H1 (cell line): Measurements from ENCODE around the gene PKD1. TPM values are rescaled to one million over a fixed set of nuclear protein-coding genes. Genes with fewer than 3 reads are reported as not detected.

Experiments used
- CTCF ChIA-PET: fragments of 300-600 bp; sonication (Branson Sonifier 250); formaldehyde crosslinking; loops from one replicate; lab custom pipeline; 2021; ENCODE audit not compliant: partially characterized antibody; lab: Charles Lee
- POLR2A ChIA-PET: fragments of 300-600 bp; sonication (Branson Sonifier 250); formaldehyde crosslinking; loops from one replicate; lab custom pipeline; 2021; ENCODE audit warnings: inconsistent platforms; ENCODE audit not compliant: partially characterized antibody; lab: Charles Lee
- DNase-seq, 2 experiments: peaks; one replicate each; pipeline versions ENCODE4 v3.0.0 to v3.0.0-alpha.2; 2010 to 2022; ENCODE audit warnings: low spot score in 2 of 2, low read depth in 1 of 2, mixed read lengths in 1 of 2
- FAIRE-seq: peaks from 2 replicates; lab custom pipeline; 2011; peaks lifted over from hg19 to GRCh38; lab: Jason Lieb, UNC
- H2AFZ ChIP-seq: 2 replicates; pipeline ENCODE4 v1.8.1; 2012; ENCODE audit warnings: low read length, inconsistent platforms
- H2AK5ac ChIP-seq: 2 replicates; pipeline ENCODE4 v1.6.1; 2013; ENCODE audit warnings: low read depth, low read length
- H2BK120ac ChIP-seq: replicated peaks from 2 replicates; pipeline ENCODE3; 2013; ENCODE audit warnings: low read depth, low read length, inconsistent platforms
- H2BK12ac ChIP-seq: 2 replicates; pipeline ENCODE4 v1.6.1; 2013; ENCODE audit warnings: low read depth, low read length
- H2BK15ac ChIP-seq: 2 replicates; pipeline ENCODE4 v1.6.1; 2013; ENCODE audit warnings: low read length
- H2BK20ac ChIP-seq: 2 replicates; pipeline ENCODE4 v1.6.1; 2013; ENCODE audit warnings: low read length
- H2BK5ac ChIP-seq: 2 replicates; pipeline ENCODE4 v1.6.1; 2013; ENCODE audit warnings: low read depth, low read length
- H3K14ac ChIP-seq: 2 replicates; pipeline ENCODE4 v1.6.1; 2013; ENCODE audit warnings: inconsistent platforms; ENCODE audit not compliant: insufficient read length
- H3K18ac ChIP-seq: 2 replicates; pipeline ENCODE4 v1.6.1; 2013; ENCODE audit warnings: low read length; ENCODE audit errors: extremely low read depth
- H3K23ac ChIP-seq: 2 replicates; pipeline ENCODE4 v1.6.1; 2013; ENCODE audit warnings: inconsistent platforms; ENCODE audit not compliant: insufficient read length
- H3K23me2 ChIP-seq: 2 replicates; pipeline ENCODE4 v1.6.1; 2013; ENCODE audit warnings: low read depth, low read length
- H3K27ac ChIP-seq: 2 replicates; pipeline ENCODE4 v1.6.1; 2011; ENCODE audit warnings: low read depth, low read length, inconsistent platforms
- H3K27me3 ChIP-seq, 4 experiments: replicated peaks in 1 of 4; 1 replicate in 1 of 4; 2 replicates in 3 of 4; pipeline versions ENCODE4 v1.6.1 to v1.8.1; 2011 to 2013; ENCODE audit warnings: low read length in 3 of 4, mild to moderate bottlenecking in 3 of 4, inconsistent platforms in 2 of 4, mixed read lengths in 2 of 4, moderate library complexity in 1 of 4; ENCODE audit not compliant: control insufficient read depth in 3 of 4, insufficient read depth in 3 of 4; ENCODE audit errors: extremely low read depth in 1 of 4
- H3K36me3 ChIP-seq, 4 experiments: 2 replicates each; pipeline versions ENCODE4 v1.6.1 to v1.8.1; 2011 to 2013; ENCODE audit warnings: mild to moderate bottlenecking in 4 of 4, low read length in 3 of 4, moderate library complexity in 2 of 4, control low read depth in 1 of 4, inconsistent platforms in 1 of 4; ENCODE audit not compliant: insufficient read depth in 4 of 4, control insufficient read depth in 2 of 4
- H3K4ac ChIP-seq: replicated peaks from 2 replicates; pipeline ENCODE3; 2013; ENCODE audit warnings: low read length, low read depth, mixed read lengths, inconsistent platforms; ENCODE audit not compliant: insufficient read length
- H3K4me1 ChIP-seq, 4 experiments: replicated peaks in 1 of 4; 1 replicate in 1 of 4; 2 replicates in 3 of 4; pipeline versions ENCODE4 v1.6.1 to v1.8.1; 2011 to 2013; ENCODE audit warnings: low read length in 3 of 4, inconsistent platforms in 2 of 4, mixed read lengths in 1 of 4; ENCODE audit not compliant: insufficient read depth in 4 of 4, control insufficient read depth in 3 of 4
- H3K4me2 ChIP-seq, 2 experiments: 2 replicates each; pipeline versions ENCODE4 v1.6.1 to v1.8.1; 2011 to 2013; ENCODE audit warnings: low read depth in 2 of 2, low read length in 2 of 2, control low read depth in 1 of 2, inconsistent platforms in 1 of 2, mild to moderate bottlenecking in 1 of 2; ENCODE audit not compliant: insufficient read depth in 1 of 2
- H3K4me3 ChIP-seq, 4 experiments: fragments of 200-600, 300-600 bp in 1 of 4; sonication (generic), shearing (Covaris generic), sonication (Bioruptor Twin) in 1 of 4; 2 replicates each; pipeline versions ENCODE4 v1.5.1 to v1.8.1; 2011 to 2016; ENCODE audit warnings: low read length in 4 of 4, low read depth in 3 of 4, control low read depth in 2 of 4, inconsistent platforms in 2 of 4, mild to moderate bottlenecking in 2 of 4, mixed read lengths in 1 of 4, moderate library complexity in 1 of 4; ENCODE audit not compliant: insufficient read depth in 2 of 4; ENCODE audit errors: extremely low read depth in 1 of 4
- H3K56ac ChIP-seq: replicated peaks from 2 replicates; pipeline ENCODE3; 2013; ENCODE audit warnings: low read depth, mild to moderate bottlenecking, mixed read lengths, low read length, inconsistent platforms; ENCODE audit not compliant: insufficient read length
- H3K79me1 ChIP-seq: 2 replicates; pipeline ENCODE4 v1.6.1; 2013; ENCODE audit warnings: low read depth, low read length, control low read depth
- H3K79me2 ChIP-seq, 2 experiments: 2 replicates each; pipeline versions ENCODE4 v1.6.1 to v1.8.1; 2012 to 2013; ENCODE audit warnings: low read length in 2 of 2, mild to moderate bottlenecking in 2 of 2, inconsistent platforms in 1 of 2; ENCODE audit not compliant: insufficient read depth in 2 of 2, control insufficient read depth in 1 of 2
- H3K9ac ChIP-seq, 4 experiments: replicated peaks in 1 of 4; 1 replicate in 1 of 4; 2 replicates in 3 of 4; pipeline versions ENCODE4 v1.6.1 to v1.8.1; 2011 to 2013; ENCODE audit warnings: low read depth in 3 of 4, low read length in 3 of 4, control low read depth in 2 of 4, mild to moderate bottlenecking in 2 of 4, moderate library complexity in 2 of 4, inconsistent platforms in 1 of 4; ENCODE audit errors: extremely low read depth in 1 of 4
- H3K9me3 ChIP-seq, 2 experiments: 2 replicates each; pipeline versions ENCODE4 v1.6.1 to v1.8.1; 2012 to 2013; ENCODE audit warnings: mild to moderate bottlenecking in 2 of 2, moderate library complexity in 2 of 2, control low read depth in 1 of 2, inconsistent platforms in 1 of 2, low read depth in 1 of 2, low read length in 1 of 2, mixed read lengths in 1 of 2; ENCODE audit not compliant: insufficient read depth in 2 of 2
- H4K20me1 ChIP-seq, 2 experiments: replicated peaks in 1 of 2; 2 replicates each; pipeline versions ENCODE3 to v1.8.1; 2011 to 2013; ENCODE audit warnings: inconsistent platforms in 2 of 2, low read length in 2 of 2, mild to moderate bottlenecking in 1 of 2; ENCODE audit not compliant: insufficient read depth in 2 of 2, control insufficient read depth in 1 of 2
- H4K5ac ChIP-seq: 2 replicates; pipeline ENCODE4 v1.6.1; 2013; ENCODE audit warnings: low read length, low read depth, mixed read lengths, inconsistent platforms; ENCODE audit not compliant: insufficient read length
- H4K8ac ChIP-seq: 2 replicates; pipeline ENCODE4 v1.8.0; 2013; ENCODE audit warnings: mild to moderate bottlenecking, moderate library complexity, low read length, inconsistent platforms; ENCODE audit not compliant: insufficient read depth; ENCODE audit errors: extremely low read depth
- H4K91ac ChIP-seq: replicated peaks from 2 replicates; pipeline ENCODE3; 2013; ENCODE audit warnings: low read length, mixed read lengths, inconsistent platforms; ENCODE audit not compliant: insufficient read length
- BACH1 ChIP-seq: IDR thresholded peaks from 2 replicates; pipeline ENCODE4 v1.6.1; 2012; ENCODE audit warnings: low read length, improper control_type of control experiment
- BCL11A ChIP-seq, 2 experiments: IDR thresholded peaks; one replicate each; pipeline ENCODE4 v1.6.1; 2011; ENCODE audit warnings: low read depth in 2 of 2, low read length in 2 of 2, mild to moderate bottlenecking in 2 of 2
- GTF2F1 ChIP-seq: IDR thresholded peaks from 2 replicates; pipeline ENCODE4 v1.6.1; 2012; ENCODE audit warnings: low read depth, low read length, improper control_type of control experiment, borderline replicate concordance
- KDM4A ChIP-seq: IDR thresholded peaks from one replicate; pipeline ENCODE4 v1.7.1; 2012; ENCODE audit warnings: low read depth, mild to moderate bottlenecking, moderate library complexity, low read length, inconsistent platforms; ENCODE audit not compliant: severe bottlenecking
- MAFK ChIP-seq: IDR thresholded peaks from 2 replicates; pipeline ENCODE4 v1.6.1; 2012; ENCODE audit warnings: low read depth, mild to moderate bottlenecking, improper control_type of control experiment, low read length
- PHF8 ChIP-seq: fragments of 200-600 bp; sonication (generic); conservative IDR thresholded peaks from 2 replicates; pipeline ENCODE4 v1.7.1; 2012; ENCODE audit warnings: low read depth, mild to moderate bottlenecking, inconsistent platforms, low read length, moderate library complexity
- RFX5 ChIP-seq: IDR thresholded peaks from 2 replicates; pipeline ENCODE4 v1.6.1; 2011; ENCODE audit warnings: low read depth, low read length, improper control_type of control experiment, borderline replicate concordance
- ZNF274 ChIP-seq: IDR thresholded peaks from 2 replicates; pipeline ENCODE4 v1.7.0; 2012; ENCODE audit warnings: low read length, borderline replicate concordance; ENCODE audit errors: extremely low read depth
- WGBS, 2 experiments: shearing (Covaris generic) in 1 of 2; methylation state at CpG; one replicate each; pipeline versions ENCODE4 v1.1.6 to v1.1.7; 2013 to 2015; ENCODE audit warnings: low lambda C conversion rate in 2 of 2, mixed read lengths in 2 of 2, inconsistent platforms in 1 of 2, low coverage in 1 of 2, missing lambda C conversion rate in 1 of 2; ENCODE audit not compliant: insufficient replicate concordance in 2 of 2, insufficient coverage in 1 of 2, insufficient read length in 1 of 2; ENCODE audit errors: extremely low coverage in 1 of 2, missing lambda C conversion rate in 1 of 2; 5-methylcytosine and 5-hydroxymethylcytosine counted together
- polyA plus RNA-seq, 7 experiments: library from polyadenylated mRNA; depleted of rRNA in 3 of 7; stranded (reverse) in 5 of 7; unstranded in 2 of 7; fragments of >200 nt in 5 of 7; fragments of 200-250 nt in 2 of 7; gene quantifications; 1 replicate in 5 of 7; 2 replicates in 1 of 7; 4 replicates in 1 of 7; pipeline versions ENCODE4 v1.2.1 to v1.2.3, GENCODE V29; 2011 to 2013; ENCODE audit warnings: missing spikeins in 2 of 7, mixed read lengths in 2 of 7
- total RNA-seq: library from RNA; stranded (reverse); fragmentation: NEBNext Ultra II Directional; extraction: Animal tissue kit (Norgen Biotek cat#: 25700); gene quantifications from 2 replicates; pipeline ENCODE4 v1.2.1, GENCODE V29; 2021

PKD1 gene
- total and polyA plus RNA-seq, 2 of the 8 experiments (the other 6 are each of a cell fraction or from before 2014, with no cell fraction given), result 40.6 to 52.7 TPM

- Histone ChIP-seq H2AK5ac (no peak overlapping the region), H3K27ac (no peak overlapping the region), H3K14ac (no peak overlapping the region), H2BK120ac (no peak overlapping the region), H4K91ac (no peak overlapping the region), H3K4me1 (no peaks in the 10 kb centered on the region), H3K23me2 (no peaks in the 10 kb centered on the region), H2BK12ac (no peak overlapping the region), H3K9ac (no peak overlapping the region), H3K79me1 (no peaks in the 10 kb centered on the region), H2AFZ (no peak overlapping the region), H3K4me2 (no peak overlapping the region), H4K20me1 (peaks cover 4 to 5% of the 10 kb centered on the region in 2 experiments), H2BK20ac (no peak overlapping the region), H3K79me2 (no peaks in the 10 kb centered on the region), H3K4ac (no peak overlapping the region), H2BK15ac (no peak overlapping the region), H3K27me3 (no peaks in the 10 kb centered on the region), H4K5ac (no peak overlapping the region), H3K9me3 (no peaks in the 10 kb centered on the region), H3K56ac (no peak overlapping the region), H4K8ac (no peak overlapping the region), H3K23ac (no peak overlapping the region), H3K36me3 (peaks cover 0 to 26% (median 2%) of the 10 kb centered on the region in 4 experiments; a peak in 5 of 8 replicates), H3K4me3 (no peak overlapping the region), H3K18ac (no peak overlapping the region), H2BK5ac (no peak overlapping the region)
- 89% methylated on average over 3 of the region's 7 CpGs; no CpG with 5 or more reads in 1 of the 2 experiments for WGBS, 2 experiments
- FAIRE-seq (no peak), DNase-seq (no peak)
- ChIA-PET CTCF (interaction anchor here (1.2 to 4.4 kb wide), 5 partner anchors 13 to 62 kb away, joined by 3 to 25 read pairs (median 6); partner anchors contain the start of genes NPW, NTHL1 and TSC2), POLR2A (interaction anchor here (0.6 to 8.8 kb wide), 4 partner anchors 13 to 113 kb away, joined by 3 to 50 read pairs (median 4); partner anchors contain the start of genes NTHL1, RPS2, TRAF7 and TSC2)
- TF ChIP-seq RFX5, result no peak
- TF ChIP-seq KDM4A, result no peak
- no peak for TF ChIP-seq BACH1
- no peak for TF ChIP-seq ZNF274
- no peak for TF ChIP-seq BCL11A (IDR thresholded peaks at IDR 0.05; ENCODE audit: low read depth in 2 of 2, low read length in 2 of 2)
- TF ChIP-seq MAFK, result no peak
- TF ChIP-seq GTF2F1, result no peak
- no peak for TF ChIP-seq PHF8
Observed at GRCh38 chr16:2078096-2078495, 57.6 kb downstream of the PKD1 start.
